T follicular helper cell (primary cell): ENCODE results near the gene NGLY1.

Experiments used
- DNase-seq: peaks from one replicate; pipeline ENCODE4 v3.0.0-alpha.2; 2020; ENCODE audit warnings: low read depth
- total RNA-seq, 2 experiments: gene quantifications; one replicate each; lab custom pipeline; 2026; lab: John Stamatoyannopoulos, UW

Gene NGLY1
- total RNA-seq, result 64.0 to 75.6 reads per million in 2 experiments

GRCh38 chr3:25782938-25783660, at the start of gene NGLY1:
NGLY1 (minus strand) TSS chr3:25783443; CDS start chr3:25783390, 53 bp downstream.
- DNase-seq, result peak; percentile 76

- DNase-seq, result no peak
Observed at GRCh38 chr3:25831578-25831977, 48.3 kb upstream of the NGLY1 start.

DNA sequence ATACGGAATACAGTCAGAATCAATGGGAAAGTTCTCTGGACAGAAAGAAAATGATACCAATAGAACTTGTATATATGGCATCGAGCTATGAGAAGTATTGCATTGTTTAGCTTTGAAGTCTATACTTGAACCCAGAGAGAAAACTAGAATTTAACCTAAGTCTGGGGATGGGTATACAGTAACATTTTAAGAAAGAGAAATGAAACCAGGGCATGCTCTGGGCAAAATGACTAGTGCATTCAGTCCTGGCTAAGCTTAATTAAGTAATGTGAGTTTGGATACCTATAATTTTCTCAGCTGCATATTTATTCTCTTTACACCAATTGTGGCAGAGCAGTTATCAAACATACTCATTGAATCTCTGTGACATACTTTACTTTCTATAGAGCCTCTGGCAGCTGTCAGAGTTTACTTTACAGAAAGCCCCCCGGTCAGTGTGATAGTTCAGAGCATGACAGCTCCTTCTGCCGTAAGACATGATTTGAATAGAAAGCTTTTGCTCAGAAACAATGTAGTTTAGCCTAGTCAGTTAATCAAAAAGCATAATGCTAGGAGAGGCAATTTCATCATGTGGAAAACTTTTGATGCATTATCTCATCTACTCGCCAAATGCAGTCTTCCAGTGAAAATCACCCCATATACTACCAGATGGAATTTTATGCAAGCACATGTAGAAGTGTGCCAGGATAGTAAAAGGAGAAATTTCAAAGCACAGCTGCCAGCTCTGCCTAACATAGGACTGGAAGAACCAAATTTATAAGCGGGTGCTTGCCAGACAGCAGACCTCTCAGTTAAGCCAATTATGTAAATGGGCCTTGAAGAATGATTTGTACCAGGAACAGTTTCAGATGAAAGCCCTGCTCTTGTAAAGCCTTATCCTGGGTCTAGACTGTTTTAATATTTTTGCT, 47.4 kb upstream of the NGLY1 start:
- no peak for DNase-seq

DNA sequence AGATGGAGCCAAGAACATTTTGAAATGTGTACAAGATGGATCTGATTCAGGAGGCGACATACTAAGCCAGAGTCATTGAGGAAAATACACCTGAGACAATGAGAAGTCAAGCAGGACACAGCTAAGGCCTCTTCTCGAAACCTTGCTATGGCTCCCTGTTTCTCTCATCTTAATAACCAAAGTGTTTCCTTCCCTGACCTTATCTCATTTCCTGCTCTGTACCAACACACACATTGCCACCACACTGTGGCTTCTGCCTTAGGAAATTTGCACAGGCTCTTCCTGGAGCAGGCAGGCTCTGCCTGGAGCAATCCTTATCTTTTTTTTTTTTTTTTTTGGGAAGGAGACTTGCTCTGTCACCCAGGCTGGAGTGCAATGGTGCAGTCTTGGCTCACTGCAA, 43.3 kb upstream of the NGLY1 start:
- DNase-seq, result no peak

DNA sequence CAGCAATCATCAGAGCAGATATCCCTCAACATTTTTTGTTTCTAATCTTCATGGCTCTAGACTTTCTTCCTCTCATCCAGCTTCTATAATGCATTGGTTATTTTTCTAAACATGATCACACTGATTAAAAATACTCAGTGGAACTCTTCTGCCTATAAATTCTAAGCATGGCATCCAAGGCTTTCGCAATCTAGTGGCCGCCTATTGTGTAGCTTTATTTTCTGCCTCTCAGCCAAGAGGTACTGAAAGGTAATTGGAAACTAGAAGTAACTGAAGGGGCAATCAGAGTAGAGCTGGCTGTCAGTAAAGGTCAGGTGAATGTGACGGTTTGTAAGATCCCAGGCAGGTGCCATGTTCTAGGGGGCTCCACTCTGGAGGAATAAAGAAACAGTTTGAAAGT, 40.1 kb upstream of the NGLY1 start:
- DNase-seq, result no peak

DNA sequence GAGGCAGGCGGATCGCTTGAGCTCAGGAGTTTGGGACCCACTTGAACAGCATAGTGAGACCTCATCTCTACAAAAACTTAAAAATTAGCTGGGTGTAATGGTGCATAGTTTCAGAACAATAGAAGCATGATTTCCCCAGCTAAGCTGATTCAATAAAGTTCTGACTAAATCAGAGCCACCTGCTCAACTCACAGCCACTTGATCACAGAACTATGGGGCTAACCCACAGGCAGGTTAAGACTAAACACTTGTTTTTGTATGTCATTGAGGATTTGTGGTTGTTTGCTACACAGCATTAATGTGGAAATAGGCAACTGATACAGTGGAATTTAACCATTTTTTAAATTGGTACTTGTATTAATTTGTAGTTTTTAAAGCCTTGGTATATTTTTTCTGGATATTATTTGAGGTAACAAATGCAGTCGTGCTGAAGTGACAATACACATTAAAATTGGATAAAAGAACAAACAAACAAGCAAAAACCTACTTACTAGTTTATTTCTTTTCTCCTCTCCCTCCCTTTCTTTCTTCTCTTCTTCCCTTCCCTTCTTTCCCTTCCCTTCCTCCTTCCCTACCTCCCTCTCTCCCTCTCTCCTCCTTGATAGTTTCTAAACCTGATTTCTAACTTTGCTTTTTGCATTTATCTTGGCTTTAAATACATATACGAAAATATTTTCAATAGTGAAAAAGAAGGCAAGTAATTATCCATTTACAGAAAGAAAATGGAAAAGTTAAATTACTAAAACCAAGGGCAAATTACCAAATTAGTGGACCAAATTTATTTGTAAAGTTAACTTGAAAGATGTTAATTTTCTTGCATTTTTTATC, 38.7 kb upstream of the NGLY1 start:
- no peak for DNase-seq

- no peak for DNase-seq
Observed at GRCh38 chr3:25820816-25821486, 37.7 kb upstream of the NGLY1 start.

DNA sequence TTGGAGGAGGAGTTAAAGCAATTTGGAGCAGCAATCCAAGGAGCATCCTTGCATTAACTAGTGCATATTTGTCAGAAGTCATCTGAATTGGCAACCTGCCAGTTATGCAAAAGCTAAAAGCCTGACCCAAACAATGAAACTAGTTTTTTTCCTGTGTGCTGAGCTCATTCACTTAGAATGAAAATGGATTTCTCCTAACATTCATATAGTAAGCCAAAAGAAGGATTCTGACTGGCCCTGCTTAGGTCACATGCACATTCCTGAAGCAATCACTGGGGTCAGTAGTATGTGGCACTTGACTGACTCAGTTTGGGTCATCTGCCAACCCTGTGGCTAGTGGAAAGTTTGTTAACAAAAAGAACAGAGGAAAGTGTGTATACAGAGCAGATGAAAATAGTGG, 37.1 kb upstream of the NGLY1 start:
- DNase-seq, result no peak

GRCh38 chr3:25818335-25818734, 35.1 kb upstream of the NGLY1 start:
- DNase-seq, result no peak

DNA sequence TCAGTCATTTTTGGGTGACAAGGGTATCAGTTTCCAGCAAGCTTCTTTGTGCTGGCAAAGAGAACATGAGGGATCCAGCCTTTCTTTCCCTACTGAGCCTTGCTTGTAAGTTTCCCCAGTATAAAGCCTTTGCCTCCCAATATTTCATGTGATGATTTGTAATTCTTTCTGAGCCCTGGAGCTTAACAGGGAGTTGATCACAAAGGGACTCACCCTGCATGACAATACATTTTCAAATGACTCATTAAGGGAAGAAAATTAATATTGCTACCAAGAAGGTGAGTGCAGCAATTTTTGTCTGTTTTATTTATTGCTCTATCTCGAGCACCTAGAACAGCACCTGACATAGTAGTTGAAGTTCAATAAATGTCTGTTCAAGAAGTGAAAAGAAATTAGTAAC, 34.4 kb upstream of the NGLY1 start:
- no peak for DNase-seq

DNA sequence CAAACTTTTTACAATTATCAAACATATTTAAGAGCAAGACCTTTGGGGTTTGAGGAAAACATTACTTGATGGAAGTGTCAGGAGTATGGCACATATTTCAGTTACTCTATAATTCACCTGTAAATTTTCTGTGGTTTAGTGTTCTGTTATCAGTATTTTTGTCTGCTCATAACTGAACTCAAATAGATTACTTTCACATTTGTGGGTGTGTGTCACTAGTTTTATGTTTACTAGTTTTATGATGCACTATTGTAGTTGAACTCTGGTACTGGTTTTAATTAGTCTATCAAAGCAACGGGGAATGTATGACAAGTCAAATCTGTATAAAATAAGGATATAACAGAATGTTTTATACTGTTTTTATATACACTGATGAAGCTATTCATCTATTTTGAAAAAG, 33.9 kb upstream of the NGLY1 start:
- no peak for DNase-seq

DNA sequence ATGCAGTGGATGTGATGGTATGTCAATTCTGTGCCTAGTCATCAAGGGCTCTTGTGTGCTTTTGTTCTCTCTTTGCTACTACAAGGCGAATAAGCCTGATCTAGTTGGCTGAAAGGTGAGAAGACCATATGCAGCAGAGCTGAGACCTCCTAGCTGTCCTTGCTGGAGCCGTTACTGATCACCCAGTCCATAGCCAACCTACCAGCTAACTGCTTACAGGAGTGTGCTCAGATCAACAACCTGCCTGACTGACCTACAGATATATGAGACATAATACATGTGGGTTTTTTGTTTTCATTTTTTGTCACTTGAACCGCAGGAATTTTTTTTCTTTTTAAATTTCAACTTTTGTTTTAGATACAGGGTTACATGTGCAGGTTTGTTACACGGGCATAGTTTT, 29.4 kb upstream of the NGLY1 start:
- no peak for DNase-seq

DNA sequence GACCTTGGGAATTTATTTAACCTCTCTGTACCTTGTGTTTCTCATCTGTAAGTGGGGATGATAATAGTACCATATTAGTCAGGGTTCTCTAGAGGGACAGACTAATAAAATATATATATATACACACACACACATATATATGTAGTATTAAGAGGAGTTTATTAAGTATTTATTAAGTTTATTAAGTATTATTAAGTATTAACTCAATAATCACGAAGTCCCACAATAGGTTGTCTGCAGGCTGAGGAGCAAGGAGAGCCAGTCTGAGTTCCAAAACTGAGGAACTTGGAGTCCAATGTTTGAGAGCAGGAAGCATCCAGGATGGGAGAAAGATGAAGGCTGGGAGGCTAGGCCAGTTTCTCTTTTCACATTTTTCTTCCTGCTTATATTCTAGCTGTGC, 21.4 kb upstream of the NGLY1 start:
- no peak for DNase-seq

- no peak for DNase-seq
Observed at GRCh38 chr3:25803833-25804232, 20.6 kb upstream of the NGLY1 start.

DNA sequence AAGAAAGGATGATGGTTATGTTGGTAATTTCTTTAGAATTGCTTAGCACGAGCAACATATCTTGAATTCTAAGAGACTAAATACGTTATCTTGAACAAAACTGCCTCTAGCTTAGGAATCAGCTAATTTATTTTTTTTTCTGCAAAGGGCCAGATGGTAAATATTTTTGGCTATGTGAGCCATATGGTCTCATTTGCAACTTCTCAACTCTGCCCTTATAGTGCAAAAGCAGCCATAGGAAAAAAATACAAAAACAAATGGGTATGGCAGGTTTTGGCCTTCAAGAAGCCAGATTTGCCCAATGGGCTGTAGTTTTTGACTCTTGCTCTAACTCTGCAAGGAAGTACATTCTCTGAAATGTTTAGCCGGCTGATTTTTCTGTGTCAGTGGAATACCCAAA, 18.5 kb upstream of the NGLY1 start:
- no peak for DNase-seq

- peak; percentile 88 for DNase-seq
Observed at GRCh38 chr3:25789596-25790556, 6.6 kb upstream of the NGLY1 start, which contains the start of gene OXSM. OXSM (plus strand) TSS chr3:25790090; CDS start chr3:25791021, 931 bp downstream.

DNA sequence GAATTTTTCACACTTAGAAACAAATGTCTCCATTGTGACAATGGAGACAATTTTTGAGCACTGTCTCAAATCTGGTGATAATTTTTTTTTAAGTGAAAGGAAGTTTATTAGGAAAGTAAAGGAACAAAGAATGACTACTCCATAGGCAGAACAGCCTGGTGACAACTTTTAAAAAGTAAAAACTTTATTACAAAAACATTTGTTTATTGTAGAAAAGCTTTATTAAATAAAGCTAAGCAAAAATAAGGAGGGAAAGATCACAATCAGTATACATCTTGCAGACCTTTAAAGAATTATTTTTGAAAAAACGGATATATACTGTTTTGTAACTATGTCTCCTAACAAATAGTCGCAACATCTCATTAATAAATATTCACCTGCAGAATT, 6.0 kb upstream of the NGLY1 start:
- DNase-seq, result no peak

GRCh38 chr3:25787689-25788088, 4.4 kb upstream of the NGLY1 start:
- no peak for DNase-seq

GRCh38 chr3:25785826-25786225, 2.6 kb upstream of the NGLY1 start:
- DNase-seq, result no peak

DNA sequence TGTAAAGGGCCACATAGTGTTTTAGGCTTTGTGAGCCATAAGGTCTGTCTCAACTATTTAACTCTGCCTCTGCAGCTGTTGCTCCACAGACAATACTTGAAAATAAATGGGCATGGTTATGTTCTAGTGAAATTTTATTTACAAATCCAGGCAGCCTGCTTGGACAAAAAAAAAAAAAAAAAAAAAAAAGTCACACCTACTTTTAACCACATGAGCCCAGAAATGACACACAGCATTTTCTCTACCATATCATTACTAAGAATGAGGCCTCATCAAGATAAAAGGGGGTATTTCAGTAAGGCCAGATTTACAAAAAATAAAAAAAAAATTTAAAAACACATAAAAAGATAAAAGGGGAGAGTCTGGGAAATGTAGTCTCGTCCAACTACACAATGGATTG, 1.7 kb upstream of the NGLY1 start:
- no peak for DNase-seq
